Neural crest cell (in vitro differentiated cells): ENCODE results near the gene SUPT4H1. TPM values are rescaled to one million over a fixed set of nuclear protein-coding genes. Genes with fewer than 3 reads are reported as not detected.
A peak's percentile ranks its signal among the peaks of the same experiment; 100 is the strongest.

Experiments
- DNase-seq: peaks from one replicate; pipeline ENCODE4 v3.0.0; 2021; ENCODE audit warnings: low read depth, mixed read lengths, low spot score
- H3K27ac Mint-ChIP-seq: one replicate; pipeline ENCODE4 v1.8.0; 2021; ENCODE audit warnings: mild to moderate bottlenecking, mixed read lengths; ENCODE audit not compliant: unreplicated experiment
- H3K27me3 Mint-ChIP-seq: 2 replicates; pipeline ENCODE4 v1.8.0; 2021; ENCODE audit warnings: low read depth, mild to moderate bottlenecking, mixed read lengths
- H3K36me3 Mint-ChIP-seq: 2 replicates; pipeline ENCODE4 v1.8.0; 2021; ENCODE audit warnings: low read depth, mild to moderate bottlenecking, mixed read lengths
- H3K4me1 Mint-ChIP-seq: 2 replicates; pipeline ENCODE4 v1.8.0; 2021; ENCODE audit warnings: mixed read lengths
- H3K4me3 Mint-ChIP-seq: one replicate; pipeline ENCODE4 v1.8.0; 2021; ENCODE audit warnings: mild to moderate bottlenecking, mixed read lengths
- H3K9me3 Mint-ChIP-seq: 2 replicates; pipeline ENCODE4 v1.8.0; 2021; ENCODE audit warnings: mixed read lengths
- CTCF ChIP-seq: fragments of 200-600 bp; sonication (generic); conservative IDR thresholded peaks from 2 replicates; pipeline ENCODE4 v1.5.0; 2021; ENCODE audit warnings: antibody characterized with exemption, mild to moderate bottlenecking
- total RNA-seq: library from RNA; stranded (reverse); gene quantifications from 2 replicates; pipeline ENCODE4 v1.2.1, GENCODE V29; 2021

The SUPT4H1 gene
- total RNA-seq, 1 donor from 2014 or later = 83.8 TPM

DNA sequence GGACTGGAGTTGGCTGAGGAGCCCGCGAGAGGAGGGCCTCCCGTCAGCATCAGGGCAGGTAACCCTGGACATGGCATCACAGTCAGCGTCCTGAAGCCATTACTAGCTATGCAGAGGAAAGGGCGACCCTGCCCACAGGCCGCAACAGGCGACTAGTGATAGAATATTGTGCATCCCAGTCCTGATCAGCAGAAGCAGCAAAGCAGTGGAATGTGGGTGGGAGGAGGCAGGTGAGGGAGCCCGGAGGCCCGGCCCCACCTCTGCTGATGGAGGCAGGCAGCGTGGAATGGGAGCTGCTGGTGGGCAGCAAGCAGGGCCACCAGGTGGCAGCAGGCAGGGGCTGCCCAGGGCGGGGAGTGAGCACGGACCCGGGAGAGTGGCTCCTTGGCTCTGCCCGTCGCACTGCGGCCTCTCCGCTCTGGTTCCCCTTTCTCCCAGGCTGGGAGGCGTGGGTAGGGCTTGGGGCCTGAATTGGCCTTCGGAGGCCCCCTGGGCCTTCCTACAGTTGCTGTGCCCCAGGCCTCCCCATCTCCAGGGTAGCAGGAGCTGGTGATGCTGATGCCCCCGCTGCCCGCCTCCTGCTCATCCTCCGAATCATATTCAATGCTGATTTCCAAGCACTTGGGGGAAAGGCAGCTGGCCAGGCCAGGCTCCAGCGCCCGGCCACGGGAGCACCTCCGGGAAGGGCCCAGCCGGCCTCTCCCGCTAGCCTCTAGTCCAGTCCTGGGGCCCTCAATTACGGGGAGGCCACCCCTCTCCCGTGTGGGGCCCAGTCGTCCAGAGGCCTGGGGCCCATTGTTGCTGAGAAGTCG lies 43.6 kb downstream of the SUPT4H1 start:
- peak; percentile 49 for TF ChIP-seq CTCF
- Mint-ChIP-seq H3K9me3 (no peaks in the 10 kb centered on the region), H3K4me3 (no peak overlapping the region), H3K4me1 (peaks cover 11% of the 10 kb centered on the region), H3K36me3 (no peaks in the 10 kb centered on the region), H3K27ac (no peak overlapping the region), H3K27me3 (no peaks in the 10 kb centered on the region)
- DNase-seq = no peak

DNA sequence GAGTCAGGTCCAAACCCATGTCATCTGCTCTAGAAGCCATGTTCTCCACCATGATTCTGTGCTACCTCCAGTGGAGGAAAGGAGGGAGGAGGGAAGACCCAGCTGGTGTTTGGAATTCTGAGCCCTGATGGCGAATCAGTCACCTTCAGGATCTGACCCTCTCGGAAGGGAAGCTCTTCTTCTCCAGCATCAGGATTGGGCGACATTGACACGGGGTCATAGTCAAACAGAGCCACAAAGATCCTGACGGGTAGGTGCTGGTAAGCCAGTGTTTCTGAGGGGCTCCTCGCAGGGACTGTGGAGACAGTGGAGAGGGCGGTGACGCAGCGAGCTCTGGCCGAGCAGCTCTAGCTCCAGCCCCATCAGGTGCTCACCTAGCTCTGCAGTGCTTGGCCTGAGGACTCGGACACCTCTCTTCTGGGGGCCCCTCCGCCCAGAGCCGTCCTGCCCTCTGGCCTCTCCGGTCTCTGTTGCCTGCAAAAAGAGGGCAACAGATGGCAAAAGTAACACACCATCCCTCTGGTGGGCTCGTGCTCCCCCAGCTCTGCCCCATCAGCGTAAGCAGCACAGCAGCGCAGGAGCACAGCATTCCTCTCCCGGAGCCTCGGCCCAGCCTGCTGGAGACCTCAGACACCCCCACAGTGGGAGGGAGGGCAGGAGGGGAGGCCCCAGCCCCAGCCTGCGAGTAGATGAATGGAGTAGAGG lies 44.4 kb downstream of the SUPT4H1 start:
- no peaks in the 10 kb centered on the region for H3K36me3 Mint-ChIP-seq
- TF ChIP-seq CTCF = no peak
- no peaks in the 10 kb centered on the region for H3K27me3 Mint-ChIP-seq
- DNase-seq = no peak
- H3K27ac Mint-ChIP-seq = no peak overlapping the region
- H3K4me1 Mint-ChIP-seq = peaks cover 9% of the 10 kb centered on the region
- no peaks in the 10 kb centered on the region for H3K9me3 Mint-ChIP-seq
- no peak overlapping the region for H3K4me3 Mint-ChIP-seq

DNA sequence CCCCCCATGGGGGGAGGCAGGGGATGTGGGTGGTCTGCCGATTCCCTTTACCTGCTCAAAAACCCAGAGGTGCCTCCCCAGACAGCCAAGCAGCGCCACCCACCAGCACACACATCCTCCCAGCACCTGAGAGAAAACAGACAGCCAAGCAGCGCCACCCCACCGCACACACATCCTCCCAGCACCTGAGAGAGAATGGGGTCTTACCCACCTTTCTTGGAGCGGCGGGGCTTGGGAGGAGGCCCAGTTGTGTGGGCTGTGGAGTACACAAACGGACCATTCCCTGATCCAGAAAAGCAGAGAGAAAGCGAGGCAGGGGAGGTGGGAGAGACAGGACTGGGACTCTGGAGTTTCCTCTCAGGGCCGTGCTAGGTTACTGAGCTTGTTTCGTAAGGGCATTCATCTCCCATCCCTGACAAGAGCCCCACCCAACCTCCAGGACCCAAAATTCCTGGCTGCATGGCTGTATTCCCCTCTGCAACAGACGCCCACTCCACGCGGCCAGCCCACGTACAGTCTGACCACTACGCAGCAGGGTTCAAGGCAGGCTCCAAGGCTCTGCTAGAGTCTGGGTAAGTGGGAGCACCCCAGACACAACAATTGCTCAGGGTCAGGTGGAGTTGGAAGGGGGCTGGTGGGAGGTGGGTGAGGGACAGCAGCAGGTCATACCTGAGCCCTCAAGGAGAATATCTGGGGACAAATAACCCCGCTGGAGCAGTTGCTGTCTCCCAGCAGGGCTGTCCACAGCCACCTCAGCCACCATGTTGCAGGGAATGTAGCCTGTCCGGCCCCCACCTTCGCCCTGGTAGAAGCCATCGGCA lies 45.7 kb downstream of the SUPT4H1 start:
- Mint-ChIP-seq H3K4me3 (no peak overlapping the region), H3K4me1 (peaks cover 6% of the 10 kb centered on the region), H3K36me3 (no peaks in the 10 kb centered on the region), H3K27ac (peak overlapping the region; percentile 19), H3K27me3 (no peaks in the 10 kb centered on the region), H3K9me3 (no peaks in the 10 kb centered on the region)
- TF ChIP-seq CTCF = no peak
- no peak for DNase-seq

DNA sequence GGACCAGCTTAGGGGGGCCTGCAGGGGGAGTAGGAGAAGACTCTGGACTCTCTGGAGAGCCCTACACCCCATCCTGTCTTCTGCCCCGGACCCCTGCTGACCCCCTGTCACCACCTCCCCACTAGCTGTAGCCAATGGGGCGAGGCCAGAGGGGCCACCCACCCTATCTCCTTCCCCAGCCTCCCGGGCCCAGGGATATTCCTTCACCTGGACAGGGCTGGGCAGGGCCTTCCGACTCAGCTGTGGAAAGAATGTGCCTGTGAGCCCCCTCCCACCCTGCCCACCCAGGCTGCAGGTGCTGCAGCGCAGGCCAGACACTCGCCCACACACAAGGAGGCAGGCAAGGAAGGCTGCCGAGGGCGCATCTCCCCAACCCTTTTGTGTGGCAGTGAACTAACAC lies 46.4 kb downstream of the SUPT4H1 start:
- Mint-ChIP-seq H3K4me3 (no peak overlapping the region), H3K36me3 (no peaks in the 10 kb centered on the region), H3K9me3 (no peaks in the 10 kb centered on the region), H3K27ac (no peak overlapping the region), H3K4me1 (peaks cover 6% of the 10 kb centered on the region), H3K27me3 (peaks cover 2% of the 10 kb centered on the region)
- no peak for TF ChIP-seq CTCF
- DNase-seq = no peak

DNA sequence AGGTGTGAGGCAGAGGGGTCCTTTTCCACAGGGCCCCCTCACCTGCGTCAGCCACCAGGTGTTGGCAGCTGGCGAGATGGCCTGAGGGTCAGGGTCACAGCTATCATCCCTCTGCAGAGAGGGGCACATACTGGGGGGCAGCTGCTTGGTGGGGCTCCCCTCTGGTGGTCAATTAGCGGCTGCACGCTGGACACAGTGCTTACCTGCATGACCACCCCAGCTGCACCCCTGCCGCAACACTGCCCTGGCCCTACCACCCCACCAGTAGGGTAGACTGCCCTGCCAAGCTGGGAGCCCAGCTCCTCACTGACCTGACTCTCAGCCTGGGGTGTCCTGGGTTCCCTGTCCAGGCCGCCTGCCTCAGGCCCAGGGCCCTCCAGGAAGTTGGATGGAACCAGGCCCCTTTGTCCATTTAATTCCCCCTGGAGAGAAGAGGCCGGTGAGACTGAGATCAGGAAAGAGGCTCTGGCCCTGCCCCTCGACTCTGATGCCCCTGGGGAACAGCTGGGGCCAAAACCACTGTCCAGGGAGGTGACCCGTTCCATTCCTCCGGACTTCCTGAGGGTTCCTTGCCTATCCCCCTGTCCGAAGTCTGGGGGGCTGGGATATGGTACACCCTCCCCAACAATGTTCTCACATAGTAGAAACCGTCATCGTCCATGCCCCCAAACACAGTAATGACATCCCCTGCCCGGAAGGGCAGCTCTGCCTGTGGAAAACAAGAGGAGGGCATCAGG lies 47.1 kb downstream of the SUPT4H1 start:
- DNase-seq = no peak
- Mint-ChIP-seq H3K27me3 (peaks cover 2% of the 10 kb centered on the region), H3K4me3 (no peak overlapping the region), H3K4me1 (peaks cover 6% of the 10 kb centered on the region), H3K9me3 (no peaks in the 10 kb centered on the region), H3K36me3 (no peaks in the 10 kb centered on the region), H3K27ac (peak overlapping the region; percentile 27)
- no peak for TF ChIP-seq CTCF
